HepG2 (cell line): Measurements from ENCODE around the gene MRPL28. TPM values are rescaled to one million over a fixed set of nuclear protein-coding genes. Genes with fewer than 3 reads are reported as not detected.

Experiments used
- AGO2 ChIP-seq: fragments of 200-400 bp; formaldehyde crosslinking; optimal IDR thresholded peaks from 2 replicates; pipeline ENCODE3; 2017; ENCODE audit warnings: mild to moderate bottlenecking, low read depth, low read length, moderate library complexity
- KDM3A ChIP-seq: IDR thresholded peaks from 2 replicates; pipeline ENCODE4 v1.6.1; 2018; ENCODE audit warnings: low read depth, missing compliant biosample characterization
- PCBP1 ChIP-seq: fragments of 200-400 bp; formaldehyde crosslinking; IDR thresholded peaks from 2 replicates; pipeline ENCODE4 v1.6.1; 2017; ENCODE audit warnings: mild to moderate bottlenecking, low read depth, low read length, borderline replicate concordance
- SIN3A ChIP-seq: IDR thresholded peaks from 2 replicates; pipeline ENCODE4 v1.6.1; 2011; ENCODE audit warnings: low read depth, mild to moderate bottlenecking, control low read depth, low read length, borderline replicate concordance
- SP140L ChIP-seq: sonication (generic); formaldehyde crosslinking; IDR thresholded peaks from 2 replicates; pipeline ENCODE4 v1.4.0; 2020; ENCODE audit warnings: missing genetic modification reagents, borderline replicate concordance
- SP2 ChIP-seq: sonication (generic); formaldehyde crosslinking; IDR thresholded peaks from 2 replicates; pipeline ENCODE4 v1.5.1; 2020; ENCODE audit warnings: mild to moderate bottlenecking, missing genetic modification reagents
- SRSF9 ChIP-seq: fragments of 200-400 bp; formaldehyde crosslinking; IDR thresholded peaks from 2 replicates; pipeline ENCODE4 v1.6.1; 2018; ENCODE audit warnings: borderline replicate concordance, mild to moderate bottlenecking, low read depth, low read length; ENCODE audit not compliant: insufficient read depth, poor library complexity, severe bottlenecking
- ZBTB7B ChIP-seq: sonication (generic); formaldehyde crosslinking; IDR thresholded peaks from 2 replicates; pipeline ENCODE4 v1.4.0; 2020; ENCODE audit warnings: missing genetic modification reagents
- ZFP36L2 ChIP-seq: sonication (generic); formaldehyde crosslinking; IDR thresholded peaks from 2 replicates; pipeline ENCODE4 v1.4.0; 2020; ENCODE audit warnings: missing genetic modification reagents
- ZNF205 ChIP-seq: IDR thresholded peaks from 2 replicates; pipeline ENCODE4 v1.6.1; 2018; ENCODE audit warnings: missing biosample characterization, missing genetic modification reagents
- ZNF276 ChIP-seq: sonication (generic); formaldehyde crosslinking; IDR thresholded peaks from 2 replicates; pipeline ENCODE4 v1.4.0; 2020; ENCODE audit warnings: mild to moderate bottlenecking, low read depth, missing genetic modification reagents
- ZNF468 ChIP-seq: sonication (generic); formaldehyde crosslinking; IDR thresholded peaks from 2 replicates; pipeline ENCODE4 v1.8.0; 2022; ENCODE audit warnings: mild to moderate bottlenecking, moderate library complexity, missing genetic modification reagents
- ZNF552 ChIP-seq: sonication (generic); formaldehyde crosslinking; IDR thresholded peaks from 2 replicates; pipeline ENCODE4 v1.9.0; 2022; ENCODE audit warnings: missing genetic modification reagents, mild to moderate bottlenecking, borderline replicate concordance
- ZNF704 ChIP-seq: sonication (generic); formaldehyde crosslinking; IDR thresholded peaks from 2 replicates; pipeline ENCODE4 v1.8.1; 2023; ENCODE audit warnings: mild to moderate bottlenecking, inconsistent platforms, moderate library complexity, missing genetic modification reagents, borderline replicate concordance
- ZNF75D ChIP-seq: sonication (generic); formaldehyde crosslinking; IDR thresholded peaks from 2 replicates; pipeline ENCODE4 v1.8.1; 2023; ENCODE audit warnings: missing genetic modification reagents, mild to moderate bottlenecking, borderline replicate concordance
- ZNF781 ChIP-seq: sonication (generic); formaldehyde crosslinking; IDR thresholded peaks from 2 replicates; pipeline ENCODE4 v1.5.1; 2020; ENCODE audit warnings: borderline replicate concordance, mild to moderate bottlenecking, missing genetic modification reagents; ENCODE audit errors: not compliant biosample characterization
- ZNF891 ChIP-seq: sonication (generic); formaldehyde crosslinking; IDR thresholded peaks from 2 replicates; pipeline ENCODE4 v1.5.0; 2020; ENCODE audit warnings: mild to moderate bottlenecking, missing genetic modification reagents
- ZSCAN9 ChIP-seq: IDR thresholded peaks from 2 replicates; pipeline ENCODE4 v1.6.1; 2016; ENCODE audit warnings: borderline replicate concordance
- polyA plus RNA-seq, 8 experiments: library from polyadenylated mRNA; depleted of rRNA in 3 of 8; stranded (reverse) in 7 of 8; unstranded in 1 of 8; fragments of >200 nt; fragmentation: Illumina TruSeq in 4 of 8; extraction: Trizol in 4 of 8; gene quantifications; 2 replicates each; pipeline versions ENCODE4 v1.2.1 to v1.2.3, GENCODE V29; 2011 to 2016; ENCODE audit warnings: low read depth in 4 of 8, missing spikeins in 1 of 8, mixed read lengths in 1 of 8; ENCODE audit not compliant: insufficient read depth in 1 of 8
- total RNA-seq, 5 experiments: library from RNA; depleted of rRNA; stranded (reverse); fragments of >200 nt; fragmentation: Illumina TruSeq; extraction: Trizol; gene quantifications; 2 replicates each; pipeline ENCODE4 v1.2.3, GENCODE V29; 2016; ENCODE audit warnings: low read depth in 1 of 5
- TF ChIP-seq, protein P1 (sequence below): IDR thresholded peaks from 2 replicates; pipeline ENCODE4 v1.6.1; 2016
- TF ChIP-seq, protein P2 (sequence below): sonication (generic); formaldehyde crosslinking; IDR thresholded peaks from 2 replicates; pipeline ENCODE4 v1.5.1; 2020; ENCODE audit warnings: mild to moderate bottlenecking, moderate library complexity, missing genetic modification reagents
- TF ChIP-seq, protein P3 (sequence below): IDR thresholded peaks from 2 replicates; pipeline ENCODE4 v1.6.1; 2012; ENCODE audit warnings: low read depth, low read length, improper control_type of control experiment

Gene MRPL28
- total and polyA plus RNA-seq, 2 of the 13 experiments (the other 11 are each of a cell fraction or from before 2014, with no cell fraction given) = 114 to 135 TPM

GRCh38 chr16:381789-382717 lies 11.7 kb upstream of the MRPL28 start, which contains the start of gene PGAP6 (continued):
- TF ChIP-seq ZFP36L2 = no peak
- no peak for TF ChIP-seq ZNF552 (CRISPR knock-in tag)
- no peak for TF ChIP-seq ZNF468 (CRISPR knock-in tag)
- no peak for TF ChIP-seq SRSF9
- TF ChIP-seq ZNF891 = peak; percentile 35; the same call in 1 of the 2 replicates
- TF ChIP-seq ZNF276 (CRISPR knock-in tag) = no peak
- no peak for TF ChIP-seq ZNF781 (CRISPR knock-in tag)
- TF ChIP-seq ZNF205 (CRISPR knock-in tag) = no peak
- no peak for TF ChIP-seq ZNF75D
- TF ChIP-seq PCBP1 = no peak
- TF ChIP-seq KDM3A (CRISPR knock-in tag) = no peak
- peak; percentile 74 for TF ChIP-seq AGO2
- TF ChIP-seq SIN3A = peak; percentile 57; the same call in 1 of the 2 replicates
- no peak for TF ChIP-seq ZNF704 (CRISPR knock-in tag)
- TF ChIP-seq, protein P1, sequence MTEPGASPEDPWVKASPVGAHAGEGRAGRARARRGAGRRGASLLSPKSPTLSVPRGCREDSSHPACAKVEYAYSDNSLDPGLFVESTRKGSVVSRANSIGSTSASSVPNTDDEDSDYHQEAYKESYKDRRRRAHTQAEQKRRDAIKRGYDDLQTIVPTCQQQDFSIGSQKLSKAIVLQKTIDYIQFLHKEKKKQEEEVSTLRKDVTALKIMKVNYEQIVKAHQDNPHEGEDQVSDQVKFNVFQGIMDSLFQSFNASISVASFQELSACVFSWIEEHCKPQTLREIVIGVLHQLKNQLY = no peak
- 0 out of 2 replicates have a peak, but pooled peaks have one; percentile 59 for TF ChIP-seq ZBTB7B (CRISPR knock-in tag)
- no peak for TF ChIP-seq SP140L
- TF ChIP-seq SP2 (CRISPR knock-in tag) = no peak
- TF ChIP-seq ZSCAN9 (CRISPR knock-in tag) = no peak
- TF ChIP-seq, protein P2, sequence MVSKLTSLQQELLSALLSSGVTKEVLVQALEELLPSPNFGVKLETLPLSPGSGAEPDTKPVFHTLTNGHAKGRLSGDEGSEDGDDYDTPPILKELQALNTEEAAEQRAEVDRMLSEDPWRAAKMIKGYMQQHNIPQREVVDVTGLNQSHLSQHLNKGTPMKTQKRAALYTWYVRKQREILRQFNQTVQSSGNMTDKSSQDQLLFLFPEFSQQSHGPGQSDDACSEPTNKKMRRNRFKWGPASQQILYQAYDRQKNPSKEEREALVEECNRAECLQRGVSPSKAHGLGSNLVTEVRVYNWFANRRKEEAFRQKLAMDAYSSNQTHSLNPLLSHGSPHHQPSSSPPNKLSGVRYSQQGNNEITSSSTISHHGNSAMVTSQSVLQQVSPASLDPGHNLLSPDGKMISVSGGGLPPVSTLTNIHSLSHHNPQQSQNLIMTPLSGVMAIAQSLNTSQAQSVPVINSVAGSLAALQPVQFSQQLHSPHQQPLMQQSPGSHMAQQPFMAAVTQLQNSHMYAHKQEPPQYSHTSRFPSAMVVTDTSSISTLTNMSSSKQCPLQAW (CRISPR knock-in tag) = no peak
- TF ChIP-seq, protein P3, sequence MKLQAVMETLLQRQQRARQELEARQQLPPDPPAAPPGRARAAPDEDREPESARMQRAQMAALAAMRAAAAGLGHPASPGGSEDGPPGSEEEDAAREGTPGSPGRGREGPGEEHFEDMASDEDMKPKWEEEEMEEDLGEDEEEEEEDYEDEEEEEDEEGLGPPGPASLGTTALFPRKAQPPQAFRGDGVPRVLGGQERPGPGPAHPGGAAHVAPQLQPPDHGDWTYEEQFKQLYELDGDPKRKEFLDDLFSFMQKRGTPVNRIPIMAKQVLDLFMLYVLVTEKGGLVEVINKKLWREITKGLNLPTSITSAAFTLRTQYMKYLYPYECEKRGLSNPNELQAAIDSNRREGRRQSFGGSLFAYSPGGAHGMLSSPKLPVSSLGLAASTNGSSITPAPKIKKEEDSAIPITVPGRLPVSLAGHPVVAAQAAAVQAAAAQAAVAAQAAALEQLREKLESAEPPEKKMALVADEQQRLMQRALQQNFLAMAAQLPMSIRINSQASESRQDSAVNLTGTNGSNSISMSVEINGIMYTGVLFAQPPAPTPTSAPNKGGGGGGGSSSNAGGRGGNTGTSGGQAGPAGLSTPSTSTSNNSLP = no peak
